Measurements from ENCODE around the gene CYTH2. TPM values are rescaled to one million over a fixed set of nuclear protein-coding genes. Genes with fewer than 3 reads are reported as not detected.
A peak's percentile ranks its signal among the peaks of the same experiment; 100 is the strongest.

The CYTH2 gene
- total and polyA plus RNA-seq, 2 donors: 32.0 to 42.4 TPM

- Histone ChIP-seq H3K36me3 (ENCODE audit: control insufficient read depth in 2 of 2, insufficient read depth in 2 of 2, low read length in 1 of 2) (peaks cover 0 to 4% of the 10 kb centered on the region in 2 donors), H3K9me3 (ENCODE audit: control insufficient read depth in 2 of 2, insufficient read depth in 1 of 2, low read length in 1 of 2) (peaks cover 1 to 7% of the 10 kb centered on the region in 2 donors), H3K27ac (ENCODE audit: low read depth in 1 of 2, low read length in 1 of 2) (no peak overlapping the region), H3K4me3 (ENCODE audit: low read length in 2 of 2) (no peak overlapping the region), H3K27me3 (ENCODE audit: control insufficient read depth in 2 of 2, insufficient read depth in 1 of 2, low read length in 1 of 2) (peaks cover 40 to 62% of the 10 kb centered on the region in 2 donors), H3K4me1 (ENCODE audit: control insufficient read depth in 2 of 2, insufficient read depth in 2 of 2, low read length in 2 of 2) (peaks cover 9 to 23% of the 10 kb centered on the region in 2 donors)
- WGBS: 38% methylated on average over 94 of the region's 94 CpGs
- no peak for DNase-seq (ENCODE audit: low read depth in 6 of 9, low spot score in 9 of 9)
Measured at GRCh38 chr19:48442116-48443035, 26.8 kb upstream of the CYTH2 start.

GRCh38 chr19:48443256-48443655 lies 25.9 kb upstream of the CYTH2 start:
- no peak for DNase-seq (ENCODE audit: low read depth in 6 of 9, low spot score in 9 of 9)
- peak overlapping the region in 1 of 2 donors; percentile 24 for H3K4me3 ChIP-seq (ENCODE audit: low read length in 2 of 2)
- 4% methylated on average over 60 of the region's 60 CpGs for WGBS

DNA sequence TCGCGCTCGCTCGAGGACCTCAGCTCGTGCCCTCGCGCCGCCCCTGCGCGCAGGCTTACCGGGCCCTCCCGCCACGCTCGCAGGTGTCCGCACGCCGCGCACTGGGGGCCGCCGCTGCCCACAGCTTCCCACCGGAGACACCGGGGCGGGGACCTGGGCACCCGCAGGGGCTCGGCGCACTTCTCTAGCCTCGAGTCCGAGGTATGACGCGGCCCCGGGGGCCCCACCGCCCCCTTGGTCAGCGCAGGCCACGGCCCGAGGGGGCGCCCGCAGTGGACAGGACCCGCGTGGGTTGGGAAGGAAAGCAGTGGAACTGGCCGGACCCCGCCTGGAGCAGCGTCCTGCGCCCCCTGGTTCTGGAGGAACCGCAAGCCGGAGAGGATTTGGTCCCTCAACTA lies 25.4 kb upstream of the CYTH2 start:
- Histone ChIP-seq H3K4me1 (ENCODE audit: control insufficient read depth in 2 of 2, insufficient read depth in 2 of 2, low read length in 2 of 2) (peaks cover 9 to 23% of the 10 kb centered on the region in 2 donors), H3K27me3 (ENCODE audit: control insufficient read depth in 2 of 2, insufficient read depth in 1 of 2, low read length in 1 of 2) (peaks cover 40 to 57% of the 10 kb centered on the region in 2 donors), H3K27ac (ENCODE audit: low read depth in 1 of 2, low read length in 1 of 2) (no peak overlapping the region), H3K4me3 (ENCODE audit: low read length in 2 of 2) (peak overlapping the region in 1 of 2 donors; percentile 24), H3K36me3 (ENCODE audit: control insufficient read depth in 2 of 2, insufficient read depth in 2 of 2, low read length in 1 of 2) (peaks cover 7 to 17% of the 10 kb centered on the region in 2 donors), H3K9me3 (ENCODE audit: control insufficient read depth in 2 of 2, insufficient read depth in 1 of 2, low read length in 1 of 2) (peaks cover 1 to 7% of the 10 kb centered on the region in 2 donors)
- DNase-seq (ENCODE audit: low read depth in 6 of 9, low spot score in 9 of 9): no peak
- 6% methylated on average over 45 of the region's 45 CpGs for WGBS

More at GRCh38 chr19:48443256-48443655, 25.9 kb upstream of the CYTH2 start:
- Histone ChIP-seq H3K9me3 (ENCODE audit: control insufficient read depth in 2 of 2, insufficient read depth in 1 of 2, low read length in 1 of 2) (peaks cover 1 to 7% of the 10 kb centered on the region in 2 donors), H3K4me1 (ENCODE audit: control insufficient read depth in 2 of 2, insufficient read depth in 2 of 2, low read length in 2 of 2) (peaks cover 9 to 23% of the 10 kb centered on the region in 2 donors), H3K36me3 (ENCODE audit: control insufficient read depth in 2 of 2, insufficient read depth in 2 of 2, low read length in 1 of 2) (peaks cover 5 to 12% of the 10 kb centered on the region in 2 donors), H3K27ac (ENCODE audit: low read depth in 1 of 2, low read length in 1 of 2) (no peak overlapping the region), H3K27me3 (ENCODE audit: control insufficient read depth in 2 of 2, insufficient read depth in 1 of 2, low read length in 1 of 2) (peaks cover 40 to 58% of the 10 kb centered on the region in 2 donors)

- H3K27me3 ChIP-seq (ENCODE audit: control insufficient read depth in 2 of 2, insufficient read depth in 1 of 2, low read length in 1 of 2): peaks cover 40 to 53% of the 10 kb centered on the region in 2 donors
- no peak overlapping the region for H3K27ac ChIP-seq (ENCODE audit: low read depth in 1 of 2, low read length in 1 of 2)
- peak overlapping the region in 1 of 2 donors; percentile 2 for H3K4me3 ChIP-seq (ENCODE audit: low read length in 2 of 2)
- H3K4me1 ChIP-seq (ENCODE audit: control insufficient read depth in 2 of 2, insufficient read depth in 2 of 2, low read length in 2 of 2): peaks cover 9 to 23% of the 10 kb centered on the region in 2 donors
- 20% methylated on average over 38 of the region's 38 CpGs for WGBS
- peaks cover 1 to 7% of the 10 kb centered on the region in 2 donors for H3K9me3 ChIP-seq (ENCODE audit: control insufficient read depth in 2 of 2, insufficient read depth in 1 of 2, low read length in 1 of 2)
- DNase-seq (ENCODE audit: low read depth in 6 of 9, low spot score in 9 of 9): no peak
- peaks cover 10 to 23% of the 10 kb centered on the region in 2 donors for H3K36me3 ChIP-seq (ENCODE audit: control insufficient read depth in 2 of 2, insufficient read depth in 2 of 2, low read length in 1 of 2)
Measured at GRCh38 chr19:48444129-48444935, 24.8 kb upstream of the CYTH2 start.

- Histone ChIP-seq H3K9me3 (ENCODE audit: control insufficient read depth in 2 of 2, insufficient read depth in 1 of 2, low read length in 1 of 2) (peaks cover 1 to 7% of the 10 kb centered on the region in 2 donors), H3K27ac (ENCODE audit: low read depth in 1 of 2, low read length in 1 of 2) (no peak overlapping the region), H3K27me3 (ENCODE audit: control insufficient read depth in 2 of 2, insufficient read depth in 1 of 2, low read length in 1 of 2) (peaks cover 40 to 49% of the 10 kb centered on the region in 2 donors), H3K36me3 (ENCODE audit: control insufficient read depth in 2 of 2, insufficient read depth in 2 of 2, low read length in 1 of 2) (peaks cover 15 to 28% of the 10 kb centered on the region in 2 donors), H3K4me1 (ENCODE audit: control insufficient read depth in 2 of 2, insufficient read depth in 2 of 2, low read length in 2 of 2) (peaks cover 9 to 23% of the 10 kb centered on the region in 2 donors), H3K4me3 (ENCODE audit: low read length in 2 of 2) (peak overlapping the region; percentile 75 to 95)
- no peak for DNase-seq (ENCODE audit: low read depth in 6 of 9, low spot score in 9 of 9)
- 48% methylated on average over 3 of the region's 3 CpGs for WGBS
Measured at GRCh38 chr19:48444936-48445200, 24.3 kb upstream of the CYTH2 start.

- no peak for DNase-seq (ENCODE audit: low read depth in 6 of 9, low spot score in 9 of 9)
- peak overlapping the region; percentile 75 to 95 for H3K4me3 ChIP-seq (ENCODE audit: low read length in 2 of 2)
- WGBS: 14% methylated on average over 6 of the region's 6 CpGs
- peaks cover 19 to 31% of the 10 kb centered on the region in 2 donors for H3K36me3 ChIP-seq (ENCODE audit: control insufficient read depth in 2 of 2, insufficient read depth in 2 of 2, low read length in 1 of 2)
- peaks cover 39 to 46% of the 10 kb centered on the region in 2 donors for H3K27me3 ChIP-seq (ENCODE audit: control insufficient read depth in 2 of 2, insufficient read depth in 1 of 2, low read length in 1 of 2)
- peaks cover 9 to 23% of the 10 kb centered on the region in 2 donors for H3K4me1 ChIP-seq (ENCODE audit: control insufficient read depth in 2 of 2, insufficient read depth in 2 of 2, low read length in 2 of 2)
- H3K9me3 ChIP-seq (ENCODE audit: control insufficient read depth in 2 of 2, insufficient read depth in 1 of 2, low read length in 1 of 2): peaks cover 1 to 7% of the 10 kb centered on the region in 2 donors
- peak overlapping the region in 1 of 2 donors; percentile 85 for H3K27ac ChIP-seq (ENCODE audit: low read depth in 1 of 2, low read length in 1 of 2)
Measured at GRCh38 chr19:48445256-48445605, 23.9 kb upstream of the CYTH2 start.

DNA sequence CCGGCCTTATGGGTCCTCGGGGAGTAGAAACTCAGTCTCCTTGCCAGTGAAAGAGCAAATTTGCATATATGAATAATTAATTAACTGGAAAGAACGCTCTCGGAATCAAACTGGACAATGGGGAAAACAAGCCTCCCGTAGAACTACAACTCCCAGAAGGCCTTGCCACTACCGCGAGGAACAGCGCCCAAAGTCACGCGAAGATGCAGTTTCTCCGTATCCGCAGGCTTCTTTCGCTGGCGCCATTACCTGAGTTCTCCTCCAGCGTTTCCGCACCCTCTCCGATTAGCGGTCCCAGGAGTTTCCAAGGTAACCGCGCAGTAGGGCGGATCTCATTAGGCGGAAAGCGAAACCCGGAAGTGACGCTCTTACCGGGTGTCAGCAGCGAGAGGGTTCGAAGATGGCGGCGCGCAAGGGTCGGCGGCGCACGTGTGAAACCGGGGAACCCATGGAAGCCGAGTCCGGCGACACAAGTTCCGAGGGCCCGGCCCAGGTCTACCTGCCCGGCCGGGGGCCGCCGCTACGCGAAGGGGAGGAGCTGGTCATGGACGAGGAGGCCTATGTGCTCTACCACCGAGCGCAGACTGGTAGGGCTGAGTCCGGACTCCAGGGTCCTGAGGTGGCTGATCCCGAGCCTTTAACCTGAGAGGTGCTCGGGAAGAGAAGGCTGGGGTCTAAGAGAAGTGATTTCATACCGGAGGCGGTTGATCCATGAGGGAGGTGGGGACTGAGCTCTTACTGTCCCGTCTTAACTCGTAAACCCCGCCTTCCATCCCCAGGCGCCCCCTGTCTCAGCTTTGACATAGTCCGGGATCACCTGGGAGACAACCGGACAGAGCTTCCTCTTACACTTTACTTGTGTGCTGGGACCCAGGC lies 23.3 kb upstream of the CYTH2 start, which contains the start of gene GRWD1:
Gene GRWD1 (plus strand): TSS at position 378 of the 876 bp plus-strand sequence. CDS start 23 bp downstream, at position 401.
- Histone ChIP-seq H3K9me3 (ENCODE audit: control insufficient read depth in 2 of 2, insufficient read depth in 1 of 2, low read length in 1 of 2) (peaks cover 1 to 7% of the 10 kb centered on the region in 2 donors), H3K4me1 (ENCODE audit: control insufficient read depth in 2 of 2, insufficient read depth in 2 of 2, low read length in 2 of 2) (peaks cover 9 to 23% of the 10 kb centered on the region in 2 donors), H3K27ac (ENCODE audit: low read depth in 1 of 2, low read length in 1 of 2) (peak within 1 kb of the TSS; percentile 85 to 90), H3K36me3 (ENCODE audit: control insufficient read depth in 2 of 2, insufficient read depth in 2 of 2, low read length in 1 of 2) (peaks cover 25 to 37% of the 10 kb centered on the region in 2 donors), H3K4me3 (ENCODE audit: low read length in 2 of 2) (peak within 1 kb of the TSS; percentile 75 to 95), H3K27me3 (ENCODE audit: control insufficient read depth in 2 of 2, insufficient read depth in 1 of 2, low read length in 1 of 2) (peaks cover 36 to 40% of the 10 kb centered on the region in 2 donors)
- WGBS: under 1% methylated on average over 61 of the region's 61 CpGs
- peak; percentile 84 to 98 (median 95) for DNase-seq (ENCODE audit: low read depth in 6 of 9, low spot score in 9 of 9)

- Histone ChIP-seq H3K36me3 (ENCODE audit: control insufficient read depth in 2 of 2, insufficient read depth in 2 of 2, low read length in 1 of 2) (peaks cover 32 to 45% of the 10 kb centered on the region in 2 donors), H3K27me3 (ENCODE audit: control insufficient read depth in 2 of 2, insufficient read depth in 1 of 2, low read length in 1 of 2) (peaks cover 32 to 36% of the 10 kb centered on the region in 2 donors), H3K27ac (ENCODE audit: low read depth in 1 of 2, low read length in 1 of 2) (no peak overlapping the region), H3K9me3 (ENCODE audit: control insufficient read depth in 2 of 2, insufficient read depth in 1 of 2, low read length in 1 of 2) (peaks cover 1 to 7% of the 10 kb centered on the region in 2 donors), H3K4me1 (ENCODE audit: control insufficient read depth in 2 of 2, insufficient read depth in 2 of 2, low read length in 2 of 2) (peaks cover 9 to 23% of the 10 kb centered on the region in 2 donors), H3K4me3 (ENCODE audit: low read length in 2 of 2) (peak overlapping the region; percentile 75 to 95)
- 92% methylated on average over 6 of the region's 7 CpGs for WGBS
- DNase-seq (ENCODE audit: low read depth in 6 of 9, low spot score in 9 of 9): no peak
Measured at GRCh38 chr19:48446579-48446978, 22.6 kb upstream of the CYTH2 start.

Data from thymus (tissue), 11 donors.